Measurements from ENCODE around the gene TMEM131. TPM values are rescaled to one million over a fixed set of nuclear protein-coding genes. Genes with fewer than 3 reads are reported as not detected.
"Not testable (repeated sequence)": the region's sequence is repeated elsewhere in the genome, so short reads cannot be mapped to it uniquely, and the experiment has no call there.

The TMEM131 gene
- total RNA-seq, 4 donors from 2014 or later, result 32.8 to 54.8 (median 41.2) TPM

GRCh38 chr2:97848306-97848705 is 147.4 kb downstream of the TMEM131 start:
- no peak for TF ChIP-seq CTCF (IDR thresholded peaks at IDR 0.05)
- no peak for DNase-seq (ENCODE audit: low spot score in 2 of 2)
- 55 to 56% methylated on average over 1 of the region's 1 CpG for WGBS, 2 donors
- no peak overlapping the region for H3K4me3 ChIP-seq (ENCODE audit: low read depth, poor library complexity, severe bottlenecking)
- intact Hi-C loops (cut with DNase I; ENCODE audit: low total_unique reads), result no loop called here

- WGBS, 2 donors, result 98 to 100% methylated on average over 11 to 12 of the region's 12 CpGs
- intact Hi-C loops (cut with DNase I; ENCODE audit: low total_unique reads); H3K4me3 ChIP-seq (ENCODE audit: low read depth, poor library complexity, severe bottlenecking); DNase-seq (ENCODE audit: low spot score in 2 of 2): not testable (repeated sequence)
Observed at GRCh38 chr2:97846716-97847115, 149.0 kb downstream of the TMEM131 start.

- intact Hi-C loops (cut with DNase I; ENCODE audit: low total_unique reads), result no loop called here
- 89 to 90% methylated on average over 6 of the region's 6 CpGs for WGBS, 2 donors
- no peak overlapping the region for H3K4me3 ChIP-seq (ENCODE audit: low read depth, poor library complexity, severe bottlenecking)
- DNase-seq (ENCODE audit: low spot score in 2 of 2), result no peak
- TF ChIP-seq CTCF (IDR thresholded peaks at IDR 0.05) (no peak), POLR2A (IDR thresholded peaks at IDR 0.05) (no peak)
Observed at GRCh38 chr2:97845818-97846217, 149.9 kb downstream of the TMEM131 start.

- no peak for DNase-seq (ENCODE audit: low spot score in 2 of 2)
- TF ChIP-seq POLR2A (IDR thresholded peaks at IDR 0.05), result no peak
- intact Hi-C loops (cut with DNase I; ENCODE audit: low total_unique reads), result no loop called here
- H3K4me3 ChIP-seq (ENCODE audit: low read depth, poor library complexity, severe bottlenecking), result no peak overlapping the region
- 68 to 89% methylated on average over 4 of the region's 4 CpGs for WGBS, 2 donors
Observed at GRCh38 chr2:97845133-97845532, 150.6 kb downstream of the TMEM131 start.

DNA sequence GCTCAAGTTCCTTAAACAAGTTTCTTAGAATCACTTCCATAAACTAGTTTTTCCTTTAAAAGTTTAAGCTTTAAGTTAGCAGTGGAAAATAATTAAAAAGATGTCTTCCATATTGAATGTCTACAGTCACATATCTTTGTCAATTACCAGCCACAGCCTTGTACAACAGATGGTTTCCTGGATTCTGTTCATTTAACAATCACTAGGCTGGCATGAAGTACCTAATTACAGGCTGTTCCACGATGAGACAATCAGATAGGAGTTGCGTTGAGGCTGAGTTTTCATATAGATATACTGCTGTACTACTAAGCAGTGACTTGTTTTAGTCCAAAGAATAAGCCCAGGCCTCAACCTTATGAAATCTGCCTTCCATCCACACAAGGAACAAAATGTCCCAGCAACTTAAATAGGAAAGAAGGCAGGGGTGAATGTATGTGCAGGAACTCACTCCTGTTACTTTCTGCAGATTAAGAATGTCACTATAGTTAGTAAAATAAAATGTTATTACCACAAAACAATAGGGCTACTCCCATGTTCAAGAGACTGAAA is 151.4 kb downstream of the TMEM131 start:
- H3K4me3 ChIP-seq (ENCODE audit: low read depth, poor library complexity, severe bottlenecking), result no peak overlapping the region
- TF ChIP-seq POLR2A (IDR thresholded peaks at IDR 0.05), result no peak
- TF ChIP-seq CTCF (IDR thresholded peaks at IDR 0.05), result no peak
- 30 to 47% methylated on average over 2 of the region's 2 CpGs for WGBS, 2 donors
- intact Hi-C loops (cut with DNase I; ENCODE audit: low total_unique reads), result no loop called here
- DNase-seq (ENCODE audit: low spot score in 2 of 2), result no peak

DNA sequence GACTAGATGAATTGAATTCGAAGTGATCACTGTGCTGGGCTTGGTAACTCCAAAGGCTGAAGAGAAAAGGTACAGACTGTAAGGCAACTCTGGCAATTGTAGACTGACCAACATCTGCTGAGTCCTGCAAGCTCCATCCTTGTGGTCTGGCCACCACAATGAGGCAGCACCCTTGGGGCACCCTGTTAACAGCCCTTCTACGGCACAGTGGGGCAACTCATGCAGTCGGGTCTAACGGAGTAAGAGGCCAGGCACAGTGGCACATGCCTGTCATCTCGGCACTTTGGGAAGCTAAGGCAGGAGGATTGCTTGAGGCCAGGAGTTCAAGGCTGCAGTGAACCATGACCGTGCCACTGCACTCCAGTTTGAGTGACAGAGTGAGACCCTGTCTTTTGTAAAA is 155.6 kb downstream of the TMEM131 start:
- WGBS, 2 donors, result 93 to 98% methylated on average over 6 of the region's 6 CpGs
- intact Hi-C loops (cut with DNase I; ENCODE audit: low total_unique reads), result no loop called here
- TF ChIP-seq CTCF (IDR thresholded peaks at IDR 0.05) (no peak), POLR2A (IDR thresholded peaks at IDR 0.05) (no peak)
- no peak overlapping the region for H3K4me3 ChIP-seq (ENCODE audit: low read depth, poor library complexity, severe bottlenecking)
- no peak for DNase-seq (ENCODE audit: low spot score in 2 of 2)

- intact Hi-C loops (cut with DNase I; ENCODE audit: low total_unique reads), result no loop called here
- no peak overlapping the region for H3K4me3 ChIP-seq (ENCODE audit: low read depth, poor library complexity, severe bottlenecking)
- TF ChIP-seq POLR2A (IDR thresholded peaks at IDR 0.05) (no peak), CTCF (IDR thresholded peaks at IDR 0.05) (no peak)
- WGBS, 2 donors, result 76 to 83% methylated on average over 1 of the region's 1 CpG
- no peak for DNase-seq (ENCODE audit: low spot score in 2 of 2)
Observed at GRCh38 chr2:97834610-97835009, 161.1 kb downstream of the TMEM131 start.

Data from lower leg skin (tissue), 4 donors.